OCI-LY7 (cell line): ENCODE results near the gene AUTS2.

Source experiments
- CTCF ChIP-seq: fragments of 200-600 bp; sonication (generic); conservative IDR thresholded peaks from 2 replicates; pipeline ENCODE4 v1.5.1; 2014; ENCODE audit warnings: mild to moderate bottlenecking, antibody characterized with exemption, low read length, moderate library complexity, mixed read lengths
- EZH2phosphoT487 ChIP-seq: fragments of 200-600 bp; sonication (generic); IDR thresholded peaks from 2 replicates; pipeline ENCODE4 v1.6.1; 2018; ENCODE audit warnings: low read depth, borderline replicate concordance, mild to moderate bottlenecking, mixed run types, antibody characterized with exemption, low read length, moderate library complexity, mixed read lengths

- TF ChIP-seq CTCF (no peak), EZH2phosphoT487 (no peak)
Measured at GRCh38 chr7:70512761-70513160, 914.5 kb downstream of the AUTS2 start.
